Tibial nerve (tissue), 4 donors: ENCODE measurements around the gene MECR. TPM values are rescaled to one million over a fixed set of nuclear protein-coding genes. Genes with fewer than 3 reads are reported as not detected.
A peak's percentile ranks its signal among the peaks of the same experiment; 100 is the strongest.
"Not testable (repeated sequence)": the region's sequence is repeated elsewhere in the genome, so short reads cannot be mapped to it uniquely, and the experiment has no call there.

ENCODE experiments used
- DNase-seq, 2 donors: peaks; one replicate each; pipeline ENCODE4 v3.0.0-alpha.2; 2019; ENCODE audit warnings: low spot score in 2 of 2
- H3K27ac ChIP-seq, 4 donors: fragments of 200-600 bp; sonication (generic) in 3 of 4; one replicate each; pipeline ENCODE4 v1.5.1; 2017 to 2019; ENCODE audit warnings: mild to moderate bottlenecking in 1 of 4
- H3K27me3 ChIP-seq, 2 donors: fragments of 200-600 bp; sonication (generic) in 1 of 2; one replicate each; pipeline versions ENCODE4 v1.5.1 to v1.6.0; 2017 to 2019
- H3K36me3 ChIP-seq, 3 donors: fragments of 200-600 bp; sonication (generic); one replicate each; pipeline ENCODE4 v1.5.1; 2018 to 2019
- H3K4me1 ChIP-seq, 4 donors: fragments of 200-600 bp; sonication (generic) in 3 of 4; one replicate each; pipeline ENCODE4 v1.5.1; 2017 to 2019
- H3K4me3 ChIP-seq, 4 donors: fragments of 200-600 bp; sonication (generic) in 3 of 4; one replicate each; pipeline ENCODE4 v1.5.1; 2017 to 2019; ENCODE audit warnings: mild to moderate bottlenecking in 1 of 4, moderate library complexity in 1 of 4
- H3K9me3 ChIP-seq, 4 donors: fragments of 200-600 bp; sonication (generic) in 3 of 4; one replicate each; pipeline ENCODE4 v1.5.1; 2017 to 2019
- CTCF ChIP-seq, 5 experiments: fragments of 200-600 bp in 3 of 5; fragments of 450-650 bp in 2 of 5; sonication (generic) in 3 of 5; IDR thresholded peaks; one replicate each; pipeline ENCODE4 v1.5.1; 2016 to 2019; ENCODE audit warnings: antibody characterized with exemption in 5 of 5, mild to moderate bottlenecking in 3 of 5, moderate library complexity in 2 of 5
- EP300 ChIP-seq, 2 donors: sonication (generic); formaldehyde crosslinking; IDR thresholded peaks; one replicate each; pipeline ENCODE4 v1.6.1; 2017; ENCODE audit warnings: antibody characterized with exemption in 2 of 2, mild to moderate bottlenecking in 1 of 2
- POLR2A ChIP-seq, 2 donors: fragments of 450-650 bp; IDR thresholded peaks; one replicate each; pipeline ENCODE4 v1.6.1; 2017; ENCODE audit warnings: antibody characterized with exemption in 2 of 2, mild to moderate bottlenecking in 2 of 2, moderate library complexity in 2 of 2
- WGBS, 2 donors: methylation state at CpG; one replicate each; pipeline ENCODE4 v1.1.5; 2018; 5-methylcytosine and 5-hydroxymethylcytosine counted together
- total RNA-seq, 4 donors: library from RNA; depleted of rRNA; stranded (reverse); fragments of >200 nt; gene quantifications; one replicate each; pipeline ENCODE4 v1.1.0, GENCODE V29; 2016

The MECR gene
- total RNA-seq, 4 donors from 2014 or later = 18.8 to 34.2 (median 22.9) TPM

GRCh38 chr1:29236712-29237128, 6.0 kb upstream of the MECR start:
- Histone ChIP-seq H3K9me3 (no peaks in the 10 kb centered on the region), H3K4me3 (peak overlapping the region; percentile 59 to 77 (median 62)), H3K36me3 (no peaks in the 10 kb centered on the region), H3K27ac (peak overlapping the region; percentile 11 to 85 (median 74)), H3K27me3 (no peaks in the 10 kb centered on the region), H3K4me1 (peaks cover 0 to 31% (median 13%) of the 10 kb centered on the region in 4 donors)
- WGBS, 2 donors = 1% methylated on average over 15 to 22 of the region's 30 CpGs
- TF ChIP-seq EP300 (IDR thresholded peaks at IDR 0.05) (no peak), CTCF (IDR thresholded peaks at IDR 0.05) (no peak), POLR2A (IDR thresholded peaks at IDR 0.05) (no peak)
- no peak for DNase-seq

- TF ChIP-seq CTCF (IDR thresholded peaks at IDR 0.05) (peak; percentile 87 to 100 (median 98)), POLR2A (IDR thresholded peaks at IDR 0.05) (peak in 1 of 2 donors; percentile 60), EP300 (IDR thresholded peaks at IDR 0.05) (no peak)
- no peaks in the 10 kb centered on the region for H3K9me3 ChIP-seq
- H3K4me3 ChIP-seq = peak within 1 kb of the TSS; percentile 59 to 77 (median 62)
- no peaks in the 10 kb centered on the region for H3K36me3 ChIP-seq
- DNase-seq = peak; percentile 51 to 59
- no peaks in the 10 kb centered on the region for H3K27me3 ChIP-seq
- 11 to 36% methylated on average over 14 to 37 of the region's 82 CpGs for WGBS, 2 donors
- peak within 1 kb of the TSS; percentile 11 to 85 (median 74) for H3K27ac ChIP-seq
- peaks cover 0 to 37% (median 14%) of the 10 kb centered on the region in 4 donors for H3K4me1 ChIP-seq
Observed at GRCh38 chr1:29235955-29236711, 5.4 kb upstream of the MECR start, which contains the start of gene PTPRU. Gene PTPRU, plus strand, starts transcription at chr1:29236522. Its CDS starts 123 bp downstream, at chr1:29236645.

GRCh38 chr1:29234881-29235280, 4.1 kb upstream of the MECR start:
- H3K36me3 ChIP-seq, DNase-seq, H3K27ac ChIP-seq, H3K9me3 ChIP-seq, H3K4me3 ChIP-seq, H3K27me3 ChIP-seq: not testable (repeated sequence)
- H3K4me1 ChIP-seq = peaks cover 0 to 42% (median 19%) of the 10 kb centered on the region in 4 donors
- WGBS, 2 donors = 90 to 92% methylated on average over 9 of the region's 9 CpGs

- Histone ChIP-seq H3K9me3 (no peaks in the 10 kb centered on the region), H3K27me3 (no peaks in the 10 kb centered on the region), H3K4me3 (no peak overlapping the region), H3K27ac (no peak overlapping the region), H3K4me1 (peaks cover 0 to 46% (median 23%) of the 10 kb centered on the region in 4 donors), H3K36me3 (no peaks in the 10 kb centered on the region)
- no peak for DNase-seq
- 75 to 90% methylated on average over 1 of the region's 1 CpG for WGBS, 2 donors
- TF ChIP-seq CTCF (IDR thresholded peaks at IDR 0.05) (no peak), EP300 (IDR thresholded peaks at IDR 0.05) (no peak), POLR2A (IDR thresholded peaks at IDR 0.05) (no peak)
Observed at GRCh38 chr1:29234471-29234870, 3.7 kb upstream of the MECR start.

GRCh38 chr1:29233693-29234092, 3.0 kb upstream of the MECR start:
- TF ChIP-seq CTCF (IDR thresholded peaks at IDR 0.05) (no peak), POLR2A (IDR thresholded peaks at IDR 0.05) (no peak), EP300 (IDR thresholded peaks at IDR 0.05) (no peak)
- Histone ChIP-seq H3K9me3 (no peaks in the 10 kb centered on the region), H3K27me3 (no peaks in the 10 kb centered on the region), H3K36me3 (no peaks in the 10 kb centered on the region), H3K4me1 (peaks cover 0 to 43% (median 24%) of the 10 kb centered on the region in 4 donors), H3K27ac (no peak overlapping the region), H3K4me3 (no peak overlapping the region)
- WGBS, 2 donors = 79 to 84% methylated on average over 4 of the region's 4 CpGs
- DNase-seq = no peak
